Stimulated activated effector memory CD8-positive, alpha-beta T cell treated with anti-CD3 and anti-CD28 coated beads, Interleukin-12 subunit alpha, Interleukin-12 subunit beta, amount 100 ng/mL, for 72 hours (primary cell): Measurements from ENCODE around the gene FAM83B.

Experiments used
- ATAC-seq: fragments of 150-1000 bp; cut with Tn5 transposase; 2 replicates; pipeline ENCODE4 v1.10.0; 2021
- DNase-seq, 2 donors: peaks; one replicate each; pipeline ENCODE4 v3.0.0; 2021 to 2022; ENCODE audit warnings: low spot score in 2 of 2
- H3K27ac Mint-ChIP-seq: one replicate; pipeline ENCODE4 v1.8.0; 2022; ENCODE audit warnings: mild to moderate bottlenecking, mixed read lengths
- H3K36me3 Mint-ChIP-seq: one replicate; pipeline ENCODE4 v1.8.0; 2022; ENCODE audit warnings: mild to moderate bottlenecking, mixed read lengths
- H3K4me1 Mint-ChIP-seq: one replicate; pipeline ENCODE4 v1.8.0; 2022; ENCODE audit warnings: mixed read lengths
- H3K4me3 Mint-ChIP-seq: one replicate; pipeline ENCODE4 v1.8.0; 2022; ENCODE audit warnings: mild to moderate bottlenecking, mixed read lengths
- H3K9me3 Mint-ChIP-seq: one replicate; pipeline ENCODE4 v1.8.0; 2022; ENCODE audit warnings: mixed read lengths

Gene FAM83B

DNA sequence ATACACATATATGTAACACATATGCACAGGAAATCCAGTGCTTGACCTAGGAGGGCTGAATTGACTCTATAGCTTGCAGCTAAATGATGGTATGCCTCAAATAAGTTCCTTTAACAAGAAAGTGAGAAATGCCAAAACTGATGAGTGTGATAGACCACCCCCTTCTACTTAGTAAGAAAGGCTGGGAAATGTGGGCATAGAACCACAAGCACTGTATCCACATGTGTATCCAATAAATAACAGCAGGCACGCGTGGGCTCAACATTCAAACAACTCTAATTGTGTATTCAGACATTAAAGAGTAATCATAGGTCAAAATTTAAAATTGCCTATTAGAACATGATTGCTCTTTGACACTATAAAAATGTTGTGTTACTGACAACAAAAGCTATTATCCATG, 54.1 kb downstream of the FAM83B start:
- no peak for DNase-seq
- Mint-ChIP-seq H3K36me3 (no peaks in the 10 kb centered on the region), H3K4me1 (no peaks in the 10 kb centered on the region), H3K4me3 (no peak overlapping the region), H3K9me3 (peaks cover 25% of the 10 kb centered on the region), H3K27ac (no peak overlapping the region)
- ATAC-seq: no peak

DNA sequence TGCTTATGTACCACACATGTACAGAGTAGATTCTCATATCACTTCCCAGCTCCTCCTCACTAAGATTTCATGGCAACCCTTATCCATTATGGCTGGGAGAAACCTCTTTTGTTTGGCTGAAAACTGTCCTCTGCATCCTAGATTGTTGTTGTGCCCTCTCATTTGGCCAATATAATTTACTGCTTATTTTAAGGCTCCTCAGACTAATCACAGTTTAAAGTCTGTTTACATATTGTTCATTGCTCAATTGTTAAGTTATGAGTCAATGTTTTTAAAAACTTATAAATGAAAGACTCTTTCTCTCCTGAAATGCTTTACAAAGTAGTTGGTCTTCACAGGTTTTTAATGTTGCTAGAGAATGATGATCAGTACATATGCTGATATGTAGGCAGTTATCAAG, 57.3 kb downstream of the FAM83B start:
- DNase-seq (no peak), ATAC-seq (no peak)
- Mint-ChIP-seq H3K4me1 (no peaks in the 10 kb centered on the region), H3K9me3 (peaks cover 17% of the 10 kb centered on the region), H3K27ac (no peak overlapping the region), H3K36me3 (no peaks in the 10 kb centered on the region), H3K4me3 (no peak overlapping the region)

DNA sequence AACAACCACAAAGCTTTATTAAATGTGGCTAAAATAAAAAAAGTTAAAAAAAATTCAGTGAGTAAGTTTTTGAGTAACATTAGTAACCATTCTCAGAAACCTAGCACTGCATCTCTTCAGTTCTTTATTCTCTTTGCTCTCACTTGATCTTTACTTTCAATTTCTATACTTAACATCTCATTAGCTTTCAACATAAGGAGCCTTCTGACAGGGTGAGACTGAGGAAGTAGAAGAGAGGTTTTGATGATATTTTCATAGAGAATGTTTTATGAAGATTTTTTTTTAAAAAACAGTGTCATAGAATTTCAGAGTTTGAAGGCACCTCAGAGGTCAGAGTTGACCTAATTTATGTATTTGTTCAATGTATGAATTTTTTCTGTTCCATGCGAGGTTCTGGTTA, 60.8 kb downstream of the FAM83B start:
- Mint-ChIP-seq H3K27ac (no peak overlapping the region), H3K4me3 (no peak overlapping the region), H3K4me1 (no peaks in the 10 kb centered on the region), H3K36me3 (no peaks in the 10 kb centered on the region), H3K9me3 (peaks cover 23% of the 10 kb centered on the region)
- DNase-seq (no peak), ATAC-seq (no peak)

DNA sequence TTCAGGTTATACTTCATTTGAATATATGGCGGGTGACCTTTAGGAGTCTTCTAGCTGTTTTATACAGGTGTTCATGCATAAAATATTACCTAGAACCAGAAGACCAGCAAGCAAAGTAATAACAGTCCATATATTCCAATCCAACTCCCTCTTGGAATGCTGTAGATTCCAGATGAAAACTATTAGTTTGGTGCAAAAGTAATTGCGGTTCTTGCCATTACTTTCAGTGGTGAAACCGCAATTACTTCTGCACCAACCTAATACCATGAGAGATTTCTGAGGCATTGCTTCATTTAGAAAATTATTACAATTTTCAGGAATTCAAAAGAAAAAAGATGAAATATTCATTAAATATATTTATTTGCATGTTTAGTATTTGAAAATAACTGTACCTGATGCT, 62.6 kb downstream of the FAM83B start:
- no peak overlapping the region for H3K27ac Mint-ChIP-seq
- DNase-seq: no peak
- H3K36me3 Mint-ChIP-seq: no peaks in the 10 kb centered on the region
- H3K9me3 Mint-ChIP-seq: peaks cover 15% of the 10 kb centered on the region
- H3K4me3 Mint-ChIP-seq: no peak overlapping the region
- H3K4me1 Mint-ChIP-seq: no peaks in the 10 kb centered on the region
- ATAC-seq: no peak

DNA sequence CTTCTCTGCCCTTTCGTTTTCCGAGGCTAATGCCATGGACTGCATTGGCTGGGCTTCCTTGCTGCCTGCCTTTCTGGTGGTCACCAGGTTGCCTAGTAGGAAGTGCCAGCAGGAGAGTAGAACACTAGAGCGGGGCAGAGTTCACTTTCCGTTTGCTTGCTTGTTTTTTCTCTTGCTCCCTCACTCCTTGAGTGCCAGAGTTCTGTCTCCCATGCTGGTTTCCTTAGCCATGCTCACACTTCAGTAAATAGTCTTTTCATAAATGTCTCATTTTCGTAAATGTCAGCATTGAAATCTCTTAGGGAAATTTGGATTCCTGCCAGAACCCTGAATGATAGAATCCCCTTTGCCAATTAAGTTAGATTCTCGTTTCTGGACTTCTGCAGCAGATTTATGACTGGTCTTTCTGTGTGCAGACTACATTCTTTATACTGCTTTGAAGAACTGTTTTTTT, 63.9 kb downstream of the FAM83B start:
- H3K9me3 Mint-ChIP-seq: peaks cover 16% of the 10 kb centered on the region
- DNase-seq (no peak), ATAC-seq (no peak)
- no peak overlapping the region for H3K27ac Mint-ChIP-seq
- no peaks in the 10 kb centered on the region for H3K4me1 Mint-ChIP-seq
- no peaks in the 10 kb centered on the region for H3K36me3 Mint-ChIP-seq
- no peak overlapping the region for H3K4me3 Mint-ChIP-seq

DNA sequence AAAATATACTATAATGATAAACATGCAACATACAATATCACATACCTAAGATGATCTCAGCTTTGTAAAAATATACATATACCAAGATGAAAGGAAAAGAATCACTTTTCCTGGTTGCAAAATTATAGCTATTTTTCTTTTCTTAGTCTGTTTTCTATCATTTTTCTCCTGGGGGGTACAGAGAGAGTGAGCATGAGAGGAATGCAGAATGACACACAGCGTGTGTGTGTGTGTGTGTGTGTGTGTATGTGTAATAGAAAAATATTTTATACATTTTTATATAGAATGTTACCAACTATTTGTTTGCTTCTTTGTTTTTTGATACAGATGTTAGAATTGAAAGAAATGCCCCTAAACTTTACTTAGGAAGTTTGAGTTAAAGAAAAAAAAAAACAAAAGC, 64.3 kb downstream of the FAM83B start:
- Mint-ChIP-seq H3K4me1 (no peaks in the 10 kb centered on the region), H3K27ac (no peak overlapping the region)
- no peak for ATAC-seq

DNA sequence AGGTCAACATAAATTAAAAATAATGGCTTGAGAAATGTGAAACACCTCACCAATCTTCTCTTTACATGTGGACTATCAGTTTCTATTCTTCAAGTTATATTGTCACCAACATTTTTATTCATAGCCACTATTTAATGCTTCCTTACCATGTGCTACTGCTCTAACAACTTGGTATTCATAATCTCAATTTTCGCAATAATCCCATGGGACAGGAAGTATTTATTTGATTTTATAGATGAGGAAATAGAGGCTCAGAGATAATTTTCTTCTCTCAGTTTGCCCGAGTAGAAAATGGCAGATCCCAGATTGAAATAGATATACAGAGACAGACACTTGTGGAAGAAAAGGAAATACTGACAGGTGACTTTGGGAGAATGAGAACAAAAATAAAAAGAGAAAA, 66.6 kb downstream of the FAM83B start:
- ATAC-seq (no peak), DNase-seq (no peak)
- Mint-ChIP-seq H3K4me1 (no peaks in the 10 kb centered on the region), H3K4me3 (no peak overlapping the region), H3K36me3 (no peaks in the 10 kb centered on the region), H3K9me3 (peaks cover 19% of the 10 kb centered on the region), H3K27ac (no peak overlapping the region)

More for the DNA sequence above, 64.3 kb downstream of the FAM83B start:
- no peak for DNase-seq
- no peaks in the 10 kb centered on the region for H3K36me3 Mint-ChIP-seq
- no peak overlapping the region for H3K4me3 Mint-ChIP-seq
- peaks cover 17% of the 10 kb centered on the region for H3K9me3 Mint-ChIP-seq

DNA sequence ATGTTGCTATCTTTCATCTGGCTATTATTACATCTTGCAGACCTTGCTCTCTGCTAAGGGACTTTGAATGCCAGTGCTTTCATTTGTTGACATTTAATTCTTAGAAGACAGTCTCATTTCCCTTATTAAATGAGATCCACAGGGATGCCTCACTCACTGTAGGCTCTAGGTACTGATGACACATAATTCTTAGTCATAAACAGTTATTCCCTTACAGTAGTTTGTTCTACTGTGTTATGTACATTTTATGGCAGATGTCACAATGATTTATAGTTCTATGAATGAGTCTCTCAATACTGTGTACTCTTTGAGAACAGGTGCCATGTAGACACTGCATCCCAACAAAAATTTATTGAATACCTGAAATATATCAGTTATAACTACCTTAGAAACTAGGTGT, 70.3 kb downstream of the FAM83B start:
- Mint-ChIP-seq H3K36me3 (no peaks in the 10 kb centered on the region), H3K9me3 (peaks cover 14% of the 10 kb centered on the region), H3K4me3 (no peak overlapping the region), H3K27ac (no peak overlapping the region), H3K4me1 (no peaks in the 10 kb centered on the region)
- ATAC-seq (no peak), DNase-seq (no peak)

DNA sequence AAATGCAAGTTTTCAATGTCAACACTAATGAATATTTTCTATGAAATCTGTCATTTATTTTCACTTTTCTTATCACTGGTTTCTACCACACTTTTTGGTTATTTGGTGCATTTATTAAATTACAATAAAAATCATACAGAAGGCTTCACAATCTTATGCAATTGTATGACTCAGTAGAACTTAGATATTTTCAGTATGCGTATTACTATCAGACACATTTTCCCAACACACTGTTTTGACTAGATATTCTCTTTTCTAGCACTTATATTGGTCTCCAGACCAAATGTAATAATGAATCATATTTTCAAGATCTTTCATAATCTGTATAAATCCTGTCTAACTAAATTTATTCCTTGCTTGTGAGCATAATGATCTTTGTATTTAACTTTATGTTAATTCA, 74.1 kb downstream of the FAM83B start:
- peaks cover 10% of the 10 kb centered on the region for H3K9me3 Mint-ChIP-seq
- H3K4me3 Mint-ChIP-seq: no peak overlapping the region
- DNase-seq (no peak), ATAC-seq (no peak)
- H3K4me1 Mint-ChIP-seq: no peaks in the 10 kb centered on the region
- H3K27ac Mint-ChIP-seq: no peak overlapping the region
- H3K36me3 Mint-ChIP-seq: no peaks in the 10 kb centered on the region

DNA sequence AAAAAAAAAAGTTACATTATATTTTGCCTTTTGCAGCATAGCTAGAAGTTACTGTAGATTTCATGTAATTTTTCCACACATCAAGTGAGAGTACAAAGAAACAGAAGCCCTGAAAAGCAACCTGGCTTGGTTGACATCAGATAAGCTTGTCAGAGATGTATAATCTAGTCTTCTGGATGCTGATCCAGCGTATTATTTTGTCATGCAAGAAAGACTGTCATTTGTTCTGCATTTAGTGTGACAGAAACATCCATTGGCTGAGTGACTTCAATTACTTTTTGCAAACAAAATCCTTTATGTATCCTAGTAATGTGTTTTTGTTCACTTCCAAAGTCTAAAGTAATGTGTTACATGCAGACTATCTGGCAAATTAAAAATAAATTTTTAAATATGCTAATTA, 75.3 kb downstream of the FAM83B start:
- no peaks in the 10 kb centered on the region for H3K36me3 Mint-ChIP-seq
- ATAC-seq (no peak), DNase-seq (no peak)
- H3K27ac Mint-ChIP-seq: no peak overlapping the region
- H3K9me3 Mint-ChIP-seq: peaks cover 7% of the 10 kb centered on the region
- no peaks in the 10 kb centered on the region for H3K4me1 Mint-ChIP-seq
- H3K4me3 Mint-ChIP-seq: no peak overlapping the region

DNA sequence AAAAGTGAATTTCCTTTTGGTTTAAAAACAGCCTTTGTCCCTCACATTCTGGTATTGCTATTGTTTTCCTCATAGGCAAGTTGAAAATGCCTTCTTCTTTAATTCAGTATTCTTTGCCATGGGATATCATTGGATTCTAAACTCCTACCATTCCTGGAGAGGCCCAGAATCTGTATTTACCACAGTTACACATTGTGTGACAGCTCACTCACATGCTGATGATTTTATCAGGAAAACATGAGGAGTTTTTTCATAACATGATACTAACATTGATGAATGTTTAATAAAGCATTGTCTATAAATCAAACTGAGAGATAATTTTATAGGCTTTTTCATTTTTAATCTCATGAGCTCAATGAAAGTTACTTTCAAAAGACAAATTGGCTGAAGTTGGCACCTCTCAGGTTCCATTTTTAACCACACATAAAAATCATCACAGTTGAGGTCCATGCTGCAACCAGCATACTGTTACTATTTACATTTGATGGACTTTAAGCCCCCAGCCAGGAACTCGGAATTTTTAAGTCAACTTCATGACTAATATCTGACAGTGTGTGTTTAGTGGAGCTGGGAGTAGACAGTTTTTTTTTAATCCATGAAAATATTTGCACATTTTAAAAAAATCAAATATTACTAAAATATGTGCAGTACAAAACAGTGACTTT, 82.8 kb downstream of the FAM83B start:
- Mint-ChIP-seq H3K9me3 (peaks cover 30% of the 10 kb centered on the region), H3K4me1 (no peaks in the 10 kb centered on the region), H3K36me3 (no peaks in the 10 kb centered on the region), H3K27ac (no peak overlapping the region), H3K4me3 (no peak overlapping the region)
- DNase-seq: no peak
- no peak for ATAC-seq

DNA sequence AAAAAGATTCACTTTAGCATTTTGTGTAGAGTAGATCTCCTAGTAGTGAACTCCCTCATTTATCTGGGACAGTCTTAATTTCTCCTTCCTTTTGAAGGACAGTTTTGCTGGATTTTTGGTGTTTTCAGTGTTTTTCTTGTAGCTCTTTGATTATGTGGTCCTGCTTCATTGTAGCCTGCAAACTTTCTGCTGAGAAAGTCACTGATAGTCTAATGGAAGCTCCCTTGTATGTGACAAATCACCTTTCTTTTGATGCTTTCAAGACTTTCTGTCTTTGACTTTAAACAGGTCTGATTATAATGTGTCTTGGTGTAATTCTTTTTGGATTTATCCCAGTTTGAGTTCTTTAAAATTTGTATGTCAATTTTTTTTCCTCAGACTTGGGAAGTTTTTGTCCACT, 86.1 kb downstream of the FAM83B start:
- H3K36me3 Mint-ChIP-seq: no peaks in the 10 kb centered on the region
- H3K4me3 Mint-ChIP-seq: no peak overlapping the region
- DNase-seq: no peak
- peaks cover 26% of the 10 kb centered on the region for H3K9me3 Mint-ChIP-seq
- no peaks in the 10 kb centered on the region for H3K4me1 Mint-ChIP-seq
- ATAC-seq: no peak
- H3K27ac Mint-ChIP-seq: no peak overlapping the region

DNA sequence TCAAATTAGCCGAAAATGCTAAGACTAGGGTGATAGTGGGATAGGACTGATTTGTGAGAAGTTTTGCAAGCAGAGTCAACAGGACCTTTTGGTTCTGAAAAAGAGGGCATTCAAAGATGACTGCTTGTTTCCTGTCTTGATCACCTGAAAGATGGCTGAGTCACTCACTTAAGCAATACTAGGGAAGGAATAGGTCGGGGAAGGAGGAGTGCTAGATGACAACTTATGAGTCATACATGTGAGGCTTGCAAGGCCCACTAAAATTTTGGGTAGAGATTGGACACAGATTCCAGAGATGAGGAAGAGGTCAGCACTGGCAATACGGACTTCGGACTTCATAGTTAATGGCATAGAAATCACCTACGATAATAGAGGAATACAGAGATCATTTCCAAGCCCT, 89.2 kb downstream of the FAM83B start:
- no peaks in the 10 kb centered on the region for H3K4me1 Mint-ChIP-seq
- no peak overlapping the region for H3K4me3 Mint-ChIP-seq
- H3K36me3 Mint-ChIP-seq: no peaks in the 10 kb centered on the region
- no peak for DNase-seq
- no peak overlapping the region for H3K27ac Mint-ChIP-seq
- H3K9me3 Mint-ChIP-seq: peaks cover 27% of the 10 kb centered on the region
- ATAC-seq: no peak

DNA sequence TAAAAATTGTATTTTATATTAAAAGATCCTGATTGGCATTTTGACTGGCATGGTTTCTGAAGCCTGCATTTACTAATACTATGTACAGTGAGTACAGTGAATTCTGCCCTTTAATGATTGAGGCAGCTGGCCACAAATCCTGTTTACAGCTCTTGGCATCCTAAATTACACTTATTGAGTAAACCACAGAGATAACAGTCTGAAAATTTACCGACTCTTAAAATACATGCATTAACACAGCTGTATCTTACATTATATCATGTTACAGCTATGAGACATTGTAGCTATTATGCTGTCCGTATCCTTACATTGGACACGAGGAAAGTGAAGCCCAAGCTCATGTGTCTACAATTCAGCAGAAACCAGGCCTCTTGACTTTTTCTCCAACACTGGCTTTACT, 90.8 kb downstream of the FAM83B start:
- Mint-ChIP-seq H3K27ac (no peak overlapping the region), H3K4me1 (no peaks in the 10 kb centered on the region), H3K9me3 (peaks cover 16% of the 10 kb centered on the region), H3K36me3 (no peaks in the 10 kb centered on the region), H3K4me3 (no peak overlapping the region)
- DNase-seq (no peak), ATAC-seq (no peak)

DNA sequence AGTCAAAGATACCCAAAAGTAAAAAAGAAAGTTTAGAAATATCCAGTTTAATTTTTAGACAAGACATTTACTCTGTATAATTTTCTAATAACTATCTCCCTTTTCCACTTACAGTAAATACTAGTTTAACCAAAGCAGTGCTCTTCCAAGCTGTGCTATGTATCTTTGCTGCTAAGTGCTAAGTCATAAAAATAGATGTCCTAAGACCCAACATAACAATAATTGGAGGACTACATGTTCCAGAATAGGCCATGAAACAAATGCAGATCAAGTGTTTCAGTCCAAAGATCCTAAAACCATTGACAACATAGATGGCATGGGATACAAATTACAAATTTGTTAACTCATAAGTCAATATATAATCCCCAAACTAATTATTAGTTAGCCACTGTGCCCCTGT, 111.1 kb downstream of the FAM83B start:
- Mint-ChIP-seq H3K4me1 (no peaks in the 10 kb centered on the region), H3K27ac (no peak overlapping the region), H3K36me3 (no peaks in the 10 kb centered on the region), H3K9me3 (peaks cover 8% of the 10 kb centered on the region), H3K4me3 (no peak overlapping the region)
- DNase-seq (no peak), ATAC-seq (no peak)

DNA sequence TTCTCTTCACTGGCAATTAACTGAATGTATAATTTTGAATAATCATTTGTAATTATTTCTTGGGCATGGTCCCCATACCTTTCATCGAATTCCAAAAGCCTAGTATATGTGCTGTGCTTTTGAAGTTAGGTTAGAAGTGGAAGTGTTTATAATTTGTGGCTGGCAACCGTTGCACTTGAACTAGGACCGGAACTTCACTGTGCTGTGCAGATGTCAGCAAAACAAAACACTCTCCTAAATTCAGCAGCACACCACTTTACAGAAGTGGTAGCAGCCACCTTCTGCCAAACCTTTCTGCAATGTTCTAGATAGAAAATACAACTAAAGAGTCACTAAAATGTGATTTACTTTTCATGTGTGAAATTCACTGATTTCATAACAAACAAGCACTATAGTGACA, 111.9 kb downstream of the FAM83B start:
- Mint-ChIP-seq H3K4me3 (no peak overlapping the region), H3K4me1 (no peaks in the 10 kb centered on the region), H3K27ac (no peak overlapping the region), H3K36me3 (no peaks in the 10 kb centered on the region), H3K9me3 (peaks cover 4% of the 10 kb centered on the region)
- DNase-seq (no peak), ATAC-seq (no peak)

DNA sequence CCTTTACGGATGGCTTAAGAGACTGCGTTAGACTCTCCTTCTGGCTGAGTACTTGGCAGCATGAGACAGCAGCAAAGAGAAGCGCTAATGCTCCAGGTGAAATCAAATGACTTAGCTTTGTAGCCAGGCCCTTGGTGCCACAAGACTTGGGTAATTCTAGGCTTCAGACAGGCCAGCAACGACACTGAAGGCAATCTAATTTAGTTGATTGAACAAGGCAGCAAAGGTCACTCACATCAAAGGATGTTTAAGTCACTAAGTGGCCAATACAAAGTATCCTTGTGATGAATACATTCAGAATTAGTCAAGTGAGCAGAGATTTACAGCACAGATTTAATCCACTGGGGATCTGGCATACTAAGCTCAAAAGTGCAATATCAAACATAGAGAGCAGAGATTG, 113.2 kb downstream of the FAM83B start:
- Mint-ChIP-seq H3K9me3 (peaks cover 3% of the 10 kb centered on the region), H3K36me3 (no peaks in the 10 kb centered on the region), H3K4me3 (no peak overlapping the region), H3K4me1 (no peaks in the 10 kb centered on the region), H3K27ac (no peak overlapping the region)
- ATAC-seq (no peak), DNase-seq (no peak)
